SK-N-SH (cell line): Measurements from ENCODE around the gene HS6ST3. TPM values are rescaled to one million over a fixed set of nuclear protein-coding genes. Genes with fewer than 3 reads are reported as not detected.

Experiments used
- CTCF ChIA-PET: fragments of 300-600, 350-600 bp; formaldehyde crosslinking; extraction: SDS; loops from one replicate; lab custom pipeline; 2021; lab: Yijun Ruan, JAX
- POLR2A ChIA-PET: fragments of 350-600 bp; sonication (Branson Sonifier 250); formaldehyde crosslinking; extraction: SDS; loops from one replicate; lab custom pipeline; 2020; ENCODE audit warnings: antibody characterized with exemption, inconsistent platforms; lab: Yijun Ruan, JAX
- DNase-seq: peaks from one replicate; pipeline ENCODE4 v3.0.0; 2012
- H2AFZ ChIP-seq: fragments of 200-600 bp; sonication (generic); 2 replicates; pipeline ENCODE4 v1.8.1; 2016; ENCODE audit warnings: antibody characterized with exemption, mild to moderate bottlenecking, low read depth
- H3F3A ChIP-seq: fragments of 200-600 bp; sonication (generic); replicated peaks from 2 replicates; pipeline ENCODE3; 2016; ENCODE audit warnings: antibody characterized with exemption, mild to moderate bottlenecking; ENCODE audit not compliant: insufficient read depth
- H3K27ac ChIP-seq, 2 experiments: fragments of 200-500 bp in 1 of 2; fragments of 200-600 bp in 1 of 2; sonication (Bioruptor generic) in 1 of 2; sonication (generic), shearing (Covaris generic) in 1 of 2; 2 replicates each; pipeline versions ENCODE4 v1.5.1 to v1.6.1; 2014 to 2016; ENCODE audit warnings: low read depth in 2 of 2, inconsistent platforms in 1 of 2, low read length in 1 of 2, mild to moderate bottlenecking in 1 of 2, mixed read lengths in 1 of 2
- H3K27me3 ChIP-seq: fragments of 200-600 bp; sonication (generic), shearing (Covaris generic); 2 replicates; pipeline ENCODE4 v1.6.1; 2016; ENCODE audit warnings: mixed run types; ENCODE audit not compliant: insufficient read depth
- H3K36me3 ChIP-seq, 2 experiments: fragments of 200-500 bp in 1 of 2; fragments of 200-600 bp in 1 of 2; sonication (Bioruptor generic) in 1 of 2; sonication (generic) in 1 of 2; replicated peaks in 1 of 2; 2 replicates each; pipeline versions ENCODE3 to v1.5.1; 2014 to 2016; ENCODE audit warnings: low read length in 1 of 2, mild to moderate bottlenecking in 1 of 2; ENCODE audit not compliant: insufficient read depth in 2 of 2, control insufficient read depth in 1 of 2
- H3K4me1 ChIP-seq, 2 experiments: fragments of 200-500 bp in 1 of 2; fragments of 200-600 bp in 1 of 2; sonication (Bioruptor generic) in 1 of 2; sonication (generic), shearing (Covaris generic) in 1 of 2; 2 replicates each; pipeline versions ENCODE4 v1.5.1 to v1.6.1; 2014 to 2016; ENCODE audit warnings: low read depth in 1 of 2, low read length in 1 of 2, mixed run types in 1 of 2; ENCODE audit not compliant: insufficient read depth in 2 of 2, control insufficient read depth in 1 of 2
- H3K4me2 ChIP-seq: fragments of 200-600 bp; sonication (generic), shearing (Covaris generic); 2 replicates; pipeline ENCODE4 v1.6.1; 2017; ENCODE audit warnings: mixed run types
- H3K4me3 ChIP-seq, 2 experiments: fragments of 200-500 bp in 1 of 2; fragments of 200-600 bp in 1 of 2; sonication (Bioruptor generic) in 1 of 2; sonication (generic), shearing (Covaris generic) in 1 of 2; 2 replicates each; pipeline versions ENCODE4 v1.5.1 to v1.8.1; 2014 to 2016; ENCODE audit warnings: low read depth in 2 of 2, inconsistent platforms in 1 of 2, low read length in 1 of 2, mild to moderate bottlenecking in 1 of 2, mixed read lengths in 1 of 2, moderate library complexity in 1 of 2
- H3K79me2 ChIP-seq: fragments of 200-600 bp; sonication (generic); 2 replicates; pipeline ENCODE4 v1.8.1; 2017; ENCODE audit warnings: mild to moderate bottlenecking; ENCODE audit not compliant: insufficient read depth
- H3K9ac ChIP-seq: fragments of 200-600 bp; sonication (generic); 2 replicates; pipeline ENCODE4 v1.6.1; 2017; ENCODE audit warnings: mixed run types
- H3K9me2 ChIP-seq: fragments of 200-600 bp; sonication (generic); 2 replicates; pipeline ENCODE4 v1.6.1; 2017; ENCODE audit warnings: mixed run types
- H3K9me3 ChIP-seq: fragments of 200-600 bp; sonication (generic); 2 replicates; pipeline ENCODE4 v1.6.1; 2017; ENCODE audit warnings: mixed run types, mild to moderate bottlenecking, moderate library complexity
- H4K20me1 ChIP-seq: fragments of 200-600 bp; sonication (generic); 2 replicates; pipeline ENCODE4 v1.6.1; 2017; ENCODE audit warnings: mild to moderate bottlenecking, mixed run types; ENCODE audit not compliant: insufficient read depth
- CHD2 ChIP-seq: fragments of 150-350 bp; IDR thresholded peaks from 2 replicates; pipeline ENCODE4 v1.6.1; 2018; ENCODE audit warnings: low read length; ENCODE audit not compliant: partially characterized antibody
- CTCF ChIP-seq: fragments of 200-600 bp; sonication (generic); IDR thresholded peaks from 2 replicates; pipeline ENCODE4 v1.6.1; 2017; ENCODE audit warnings: antibody characterized with exemption, mild to moderate bottlenecking, moderate library complexity
- ELF1 ChIP-seq: IDR thresholded peaks from 2 replicates; pipeline ENCODE4 v1.4.0; 2012
- FOXJ3 ChIP-seq: sonication (generic); formaldehyde crosslinking; IDR thresholded peaks from 2 replicates; pipeline ENCODE4 v1.5.1; 2020; ENCODE audit warnings: mild to moderate bottlenecking, missing genetic modification reagents
- FOXM1 ChIP-seq: IDR thresholded peaks from 2 replicates; pipeline ENCODE4 v1.4.0; 2012; ENCODE audit warnings: low read depth, mild to moderate bottlenecking
- GABPA ChIP-seq: IDR thresholded peaks from 2 replicates; pipeline ENCODE4 v1.4.0; 2012; ENCODE audit warnings: low read depth, mild to moderate bottlenecking
- MEF2A ChIP-seq: IDR thresholded peaks from 2 replicates; pipeline ENCODE4 v1.4.0; 2012; ENCODE audit warnings: low read depth, borderline replicate concordance
- MXI1 ChIP-seq: IDR thresholded peaks from 2 replicates; pipeline ENCODE4 v1.6.1; 2012; ENCODE audit warnings: mild to moderate bottlenecking, low read depth, low read length, improper control_type of control experiment
- POLR2AphosphoS5 ChIP-seq: IDR thresholded peaks from 2 replicates; pipeline ENCODE4 v1.6.1; 2012; ENCODE audit warnings: low read depth, low read length
- RCOR1 ChIP-seq: fragments of 150-350 bp; IDR thresholded peaks from 2 replicates; pipeline ENCODE4 v1.6.1; 2017; ENCODE audit warnings: antibody characterized with exemption, low read length
- REST ChIP-seq: IDR thresholded peaks from 2 replicates; pipeline ENCODE4 v1.6.1; 2012; ENCODE audit warnings: mild to moderate bottlenecking, low read depth, low read length, moderate library complexity
- RFX5 ChIP-seq: IDR thresholded peaks from 2 replicates; pipeline ENCODE4 v1.6.1; 2012; ENCODE audit warnings: mild to moderate bottlenecking, improper control_type of control experiment, low read length
- TCF12 ChIP-seq: IDR thresholded peaks from 2 replicates; pipeline ENCODE4 v1.4.0; 2012
- USF1 ChIP-seq: IDR thresholded peaks from 2 replicates; pipeline ENCODE4 v1.4.0; 2012; ENCODE audit warnings: low read depth, borderline replicate concordance
- WGBS: methylation state at CpG from one replicate; pipeline ENCODE4 v1.1.6; 2017; ENCODE audit warnings: low lambda C conversion rate; 5-methylcytosine and 5-hydroxymethylcytosine counted together
- polyA plus RNA-seq, 3 experiments: library from polyadenylated mRNA; depleted of rRNA; stranded (reverse); fragments of >200 nt; gene quantifications; 2 replicates each; pipeline ENCODE4 v1.2.3, GENCODE V29; 2012

Gene HS6ST3
- polyA plus RNA-seq, 1 of the 3 experiments (the other 2 are of a cell fraction): under 0.01 TPM

- no peak overlapping the region for H3K4me2 ChIP-seq
- no peak overlapping the region for H3K27ac ChIP-seq
- peaks cover 0 to 6% of the 10 kb centered on the region in 2 experiments; a peak in 1 of 4 replicates for H3K4me1 ChIP-seq
- no peak overlapping the region for H3K9ac ChIP-seq
- no peaks in the 10 kb centered on the region for H3K36me3 ChIP-seq
- H3K79me2 ChIP-seq: no peaks in the 10 kb centered on the region
- no peak for TF ChIP-seq USF1
- TF ChIP-seq TCF12: no peak
- TF ChIP-seq REST: no peak
- TF ChIP-seq RFX5: no peak
- no peak for TF ChIP-seq CTCF
- TF ChIP-seq FOXJ3: no peak
- no peak for TF ChIP-seq CHD2
- no peak for TF ChIP-seq FOXM1
- TF ChIP-seq ELF1: no peak
- no peak for TF ChIP-seq GABPA
- TF ChIP-seq MXI1: no peak
- no peak for TF ChIP-seq RCOR1
- no peak for TF ChIP-seq MEF2A
- no peak for TF ChIP-seq POLR2AphosphoS5
- H3F3A ChIP-seq: no peaks in the 10 kb centered on the region
- CTCF ChIA-PET: interaction anchor here (1.1 to 2.0 kb wide), 2 partner anchors 14 to 791 kb away, joined by 3 to 6 read pairs; no protein-coding TSS in a partner anchor
- no peak for DNase-seq
- H3K9me2 ChIP-seq: no peaks in the 10 kb centered on the region
- no peaks in the 10 kb centered on the region for H3K9me3 ChIP-seq
- WGBS: 21% methylated on average over 5 of the region's 5 CpGs
- H2AFZ ChIP-seq: no peak overlapping the region
- no peaks in the 10 kb centered on the region for H3K27me3 ChIP-seq
- no peak overlapping the region for H3K4me3 ChIP-seq
- POLR2A ChIA-PET: no interaction called here
- H4K20me1 ChIP-seq: no peaks in the 10 kb centered on the region
Measured at GRCh38 chr13:96811049-96811448, 721.1 kb downstream of the HS6ST3 start.
